Smooth muscle cell (in vitro differentiated cells): ENCODE results near the gene ITPR1. TPM values are rescaled to one million over a fixed set of nuclear protein-coding genes. Genes with fewer than 3 reads are reported as not detected.

ENCODE experiments used
- DNase-seq: peaks from one replicate; lab custom pipeline; 2025; ENCODE audit not compliant: unreplicated experiment; lab: John Stamatoyannopoulos, UW
- H2AFZ ChIP-seq: fragments of 200-600 bp; sonication (generic); 2 replicates; pipeline ENCODE4 v1.6.0; 2016; ENCODE audit warnings: antibody characterized with exemption, low read depth, mild to moderate bottlenecking
- H3F3A ChIP-seq: fragments of 200-600 bp; sonication (generic); 2 replicates; pipeline ENCODE4 v1.6.0; 2017; ENCODE audit warnings: antibody characterized with exemption, low read depth
- H3K27ac ChIP-seq: fragments of 200-600 bp; sonication (generic); 2 replicates; pipeline ENCODE4 v1.5.1; 2016; ENCODE audit warnings: low read depth, mild to moderate bottlenecking
- H3K27me3 ChIP-seq: fragments of 200-600 bp; sonication (generic); 2 replicates; pipeline ENCODE4 v1.6.1; 2016; ENCODE audit warnings: low read depth, mild to moderate bottlenecking
- H3K36me3 ChIP-seq: fragments of 200-600 bp; sonication (generic); 2 replicates; pipeline ENCODE4 v1.5.1; 2016; ENCODE audit warnings: low read depth
- H3K4me1 ChIP-seq: fragments of 200-600 bp; sonication (generic); 2 replicates; pipeline ENCODE4 v1.5.1; 2016; ENCODE audit warnings: low read depth
- H3K4me2 ChIP-seq: fragments of 200-600 bp; sonication (generic); 2 replicates; pipeline ENCODE4 v1.6.0; 2016; ENCODE audit warnings: mild to moderate bottlenecking
- H3K4me3 ChIP-seq: fragments of 200-600 bp; sonication (generic); 2 replicates; pipeline ENCODE4 v1.5.1; 2016; ENCODE audit warnings: mild to moderate bottlenecking
- H3K79me2 ChIP-seq: fragments of 200-600 bp; sonication (generic); 2 replicates; pipeline ENCODE4 v1.6.0; 2016; ENCODE audit warnings: low read depth, mild to moderate bottlenecking
- H3K9ac ChIP-seq: fragments of 200-600 bp; sonication (generic); 2 replicates; pipeline ENCODE4 v1.6.0; 2016; ENCODE audit warnings: low read depth
- H3K9me3 ChIP-seq: fragments of 200-600 bp; sonication (generic); replicated peaks from 2 replicates; pipeline ENCODE4 v1.5.1; 2016; ENCODE audit warnings: low read depth
- H4K20me1 ChIP-seq: fragments of 200-600 bp; sonication (generic); 2 replicates; pipeline ENCODE4 v1.6.0; 2016; ENCODE audit warnings: low read depth
- CTCF ChIP-seq: fragments of 200-600 bp; sonication (generic); IDR thresholded peaks from 2 replicates; pipeline ENCODE4 v1.5.1; 2017; ENCODE audit warnings: borderline replicate concordance, mild to moderate bottlenecking, antibody characterized with exemption; ENCODE audit not compliant: insufficient read depth, poor library complexity, severe bottlenecking
- WGBS: methylation state at CpG from one replicate; pipeline ENCODE4 v1.1.7; 2016; ENCODE audit warnings: low lambda C conversion rate; 5-methylcytosine and 5-hydroxymethylcytosine counted together
- polyA plus RNA-seq: library from polyadenylated mRNA; unstranded; fragments of >200 nt; fragmentation: Nextera tagmentation; extraction: Ambion mirVana; gene quantifications from 2 replicates; pipeline ENCODE4 v1.2.1, GENCODE V29; 2016
- total RNA-seq: library from RNA; depleted of rRNA; stranded (reverse); fragments of >200 nt; gene quantifications from 2 replicates; pipeline ENCODE4 v1.2.3, GENCODE V29; 2014

ITPR1 gene
- total and polyA plus RNA-seq, 2 experiments from 2014 or later: 16.4 to 28.6 TPM

- Histone ChIP-seq H3K27ac (no peak overlapping the region), H4K20me1 (no peaks in the 10 kb centered on the region), H3K4me2 (no peak overlapping the region), H3K4me1 (no peaks in the 10 kb centered on the region), H3K4me3 (no peak overlapping the region), H2AFZ (no peak overlapping the region), H3F3A (no peaks in the 10 kb centered on the region), H3K27me3 (no peaks in the 10 kb centered on the region), H3K9me3 (no peaks in the 10 kb centered on the region), H3K9ac (no peak overlapping the region), H3K79me2 (no peaks in the 10 kb centered on the region), H3K36me3 (no peaks in the 10 kb centered on the region)
- 84% methylated on average over 5 of the region's 5 CpGs for WGBS
- no peak for DNase-seq
- TF ChIP-seq CTCF: no peak
Observed at GRCh38 chr3:4514321-4514720, 21.2 kb downstream of the ITPR1 start.

- no peak for TF ChIP-seq CTCF
- WGBS: 88% methylated on average over 1 of the region's 1 CpG
- Histone ChIP-seq H3K79me2 (no peaks in the 10 kb centered on the region), H3K4me1 (no peaks in the 10 kb centered on the region), H3K9me3 (no peaks in the 10 kb centered on the region), H3K36me3 (no peaks in the 10 kb centered on the region), H3K27me3 (no peaks in the 10 kb centered on the region), H3K4me2 (no peak overlapping the region), H3K4me3 (no peak overlapping the region), H3K27ac (no peak overlapping the region), H3F3A (no peaks in the 10 kb centered on the region), H2AFZ (no peak overlapping the region), H4K20me1 (no peaks in the 10 kb centered on the region), H3K9ac (no peak overlapping the region)
- no peak for DNase-seq
Observed at GRCh38 chr3:4514916-4515315, 21.8 kb downstream of the ITPR1 start.

- Histone ChIP-seq H4K20me1 (no peaks in the 10 kb centered on the region), H3K4me3 (no peak overlapping the region), H3F3A (no peaks in the 10 kb centered on the region), H2AFZ (no peak overlapping the region), H3K79me2 (no peaks in the 10 kb centered on the region), H3K27ac (no peak overlapping the region), H3K27me3 (no peaks in the 10 kb centered on the region), H3K9ac (no peak overlapping the region), H3K9me3 (no peaks in the 10 kb centered on the region), H3K4me2 (no peak overlapping the region), H3K36me3 (no peaks in the 10 kb centered on the region), H3K4me1 (no peaks in the 10 kb centered on the region)
- no peak for DNase-seq
- WGBS: 88% methylated on average over 7 of the region's 7 CpGs
- TF ChIP-seq CTCF: no peak
Observed at GRCh38 chr3:4515916-4516579, 22.9 kb downstream of the ITPR1 start.

- H3K9me3 ChIP-seq: no peaks in the 10 kb centered on the region
- no peak overlapping the region for H3K4me3 ChIP-seq
- H3K9ac ChIP-seq: no peak overlapping the region
- DNase-seq: no peak
- H3K27me3 ChIP-seq: no peaks in the 10 kb centered on the region
- no peak for TF ChIP-seq CTCF
- H3K36me3 ChIP-seq: no peaks in the 10 kb centered on the region
- no peaks in the 10 kb centered on the region for H3K4me1 ChIP-seq
- H3K27ac ChIP-seq: no peak overlapping the region
- H2AFZ ChIP-seq: no peak overlapping the region
- 98% methylated on average over 5 of the region's 5 CpGs for WGBS
- no peaks in the 10 kb centered on the region for H3K79me2 ChIP-seq
- no peak overlapping the region for H3K4me2 ChIP-seq
- H3F3A ChIP-seq: no peaks in the 10 kb centered on the region
- no peaks in the 10 kb centered on the region for H4K20me1 ChIP-seq
Observed at GRCh38 chr3:4517093-4517492, 23.9 kb downstream of the ITPR1 start.
